Iris pigment epithelial cell (primary cell): ENCODE measurements around the gene ACTN3.

Source experiments
- DNase-seq: peaks from one replicate; pipeline ENCODE4 v3.0.0-alpha.2; 2011; ENCODE audit warnings: low read depth

Gene ACTN3

GRCh38 chr11:66545701-66546367, 869 bp upstream of the ACTN3 start, which contains the start of gene ZDHHC24:
Gene ZDHHC24, minus strand, starts transcription at chr11:66546048. Its CDS starts 45 bp downstream, at chr11:66546003.
- DNase-seq: peak; percentile 98

GRCh38 chr11:66546966-66547661, 411 bp downstream of the ACTN3 start:
- DNase-seq: no peak

DNA sequence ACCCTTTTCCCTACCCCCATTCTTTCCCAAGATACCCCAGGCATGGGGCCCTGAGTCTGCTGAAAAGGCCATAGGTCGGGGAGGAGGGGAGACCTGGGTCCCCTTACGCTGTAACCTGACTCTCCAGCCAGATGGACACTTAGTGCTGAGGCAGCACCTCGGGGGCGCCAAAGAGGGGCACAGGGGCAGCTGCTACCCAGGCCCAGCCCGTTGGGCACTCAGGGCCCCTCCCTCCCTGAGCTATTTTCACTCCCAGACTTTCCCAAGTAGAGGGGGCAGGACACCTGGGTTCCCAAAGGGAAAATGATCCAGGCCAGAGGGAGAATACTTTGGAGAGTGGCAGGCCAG, 933 bp downstream of the ACTN3 start:
- DNase-seq: no peak

GRCh38 chr11:66548041-66548440, 1.3 kb downstream of the ACTN3 start:
- no peak for DNase-seq

DNA sequence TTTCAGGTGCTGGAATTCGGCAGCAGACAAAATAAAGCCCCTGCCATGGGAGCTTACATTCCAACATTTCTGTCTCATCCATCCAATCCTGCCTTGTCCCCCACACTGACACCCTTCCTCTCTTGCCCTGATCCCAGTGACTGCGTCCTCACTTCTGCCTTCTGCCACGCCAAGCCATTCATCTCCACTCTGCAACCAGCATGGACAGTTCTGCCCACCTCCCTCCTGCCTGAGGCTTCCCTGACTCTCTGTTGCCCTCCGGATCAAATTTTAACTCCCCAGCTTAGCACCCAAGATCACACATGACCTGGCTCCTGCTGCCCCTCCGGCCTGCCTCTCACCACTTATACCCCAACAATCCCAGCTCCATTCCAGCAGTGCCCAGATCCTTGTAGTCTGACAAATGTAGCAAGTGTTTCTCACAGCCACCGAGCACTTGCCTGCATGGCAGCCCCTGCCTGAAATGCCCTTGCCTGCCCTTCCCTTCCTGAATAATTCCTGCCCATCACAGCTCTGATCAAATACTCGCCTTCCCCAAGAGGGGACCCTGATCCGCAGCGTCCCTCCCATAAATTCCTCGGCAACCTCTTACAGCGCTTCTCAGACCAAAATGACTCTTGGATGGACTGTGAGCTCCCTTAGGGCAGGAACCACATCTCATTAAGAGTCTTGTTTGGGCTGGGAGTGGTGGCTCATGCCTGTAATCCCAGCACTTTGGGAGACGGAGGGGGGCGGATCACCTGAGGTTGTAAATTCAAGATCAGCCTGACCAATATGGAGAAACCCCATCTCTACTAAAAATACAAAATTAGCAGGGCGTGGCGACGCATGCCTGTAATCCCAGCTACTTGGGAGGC, 2.3 kb downstream of the ACTN3 start:
- DNase-seq: no peak

- no peak for DNase-seq
Measured at GRCh38 chr11:66549696-66550095, 3.0 kb downstream of the ACTN3 start.

- no peak for DNase-seq
Measured at GRCh38 chr11:66550887-66551286, 4.2 kb downstream of the ACTN3 start.

DNA sequence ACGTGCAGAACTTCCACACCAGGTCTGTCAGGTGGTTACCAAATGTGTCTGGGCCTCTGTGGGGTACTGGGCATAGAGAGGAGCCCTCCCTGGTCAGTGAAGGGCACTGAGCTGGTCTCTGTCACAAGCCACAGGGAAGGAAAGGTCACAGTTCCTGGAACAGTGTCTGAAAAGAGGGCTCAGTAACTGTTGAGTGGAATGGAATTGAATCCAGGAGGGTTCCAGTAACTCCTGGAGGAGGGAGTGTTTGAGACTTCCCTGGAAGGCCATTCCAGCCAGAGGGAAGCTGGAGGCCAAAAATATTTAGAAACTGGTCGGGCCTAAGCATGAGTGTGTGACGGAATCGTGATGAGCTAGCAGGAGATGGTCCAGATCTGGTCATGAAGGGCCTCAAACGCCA, 7.9 kb downstream of the ACTN3 start:
- no peak for DNase-seq

DNA sequence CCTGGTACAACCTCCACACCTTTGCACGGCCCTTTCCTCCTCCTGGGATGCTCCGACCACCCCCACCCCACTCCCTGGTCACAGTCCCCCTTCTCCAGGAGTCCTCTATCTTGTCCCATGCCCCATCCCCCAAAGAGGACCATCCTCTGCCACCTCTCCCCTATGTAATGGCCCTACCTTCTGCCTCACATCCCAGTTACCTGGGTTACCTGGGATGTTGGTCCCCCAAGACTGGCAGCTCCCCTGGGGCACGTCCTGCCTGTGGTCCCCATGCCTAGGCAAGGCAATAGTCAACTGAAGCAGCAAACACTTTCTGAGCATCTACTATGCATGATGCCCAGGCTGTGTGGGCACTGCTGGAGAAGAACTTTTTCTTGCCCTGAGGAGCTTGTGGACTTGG, 8.7 kb downstream of the ACTN3 start:
- no peak for DNase-seq

DNA sequence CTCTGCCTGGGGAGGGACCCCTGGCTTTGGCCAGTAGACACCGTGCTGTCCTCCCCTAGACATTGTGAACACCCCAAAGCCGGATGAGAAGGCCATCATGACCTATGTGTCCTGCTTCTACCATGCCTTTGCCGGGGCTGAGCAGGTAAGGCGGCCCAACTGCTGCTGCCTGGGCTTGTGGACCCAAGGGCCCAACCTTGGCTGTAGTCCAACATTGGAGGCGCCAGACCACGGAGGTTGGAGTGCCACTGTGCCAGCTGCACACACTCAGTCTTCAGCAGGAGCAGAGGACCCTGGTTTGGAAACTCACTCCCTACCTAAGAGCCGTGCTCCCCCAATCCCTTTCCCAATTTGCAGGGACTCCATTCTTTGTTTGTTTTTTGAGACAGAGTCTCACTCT, 9.4 kb downstream of the ACTN3 start:
- no peak for DNase-seq

DNA sequence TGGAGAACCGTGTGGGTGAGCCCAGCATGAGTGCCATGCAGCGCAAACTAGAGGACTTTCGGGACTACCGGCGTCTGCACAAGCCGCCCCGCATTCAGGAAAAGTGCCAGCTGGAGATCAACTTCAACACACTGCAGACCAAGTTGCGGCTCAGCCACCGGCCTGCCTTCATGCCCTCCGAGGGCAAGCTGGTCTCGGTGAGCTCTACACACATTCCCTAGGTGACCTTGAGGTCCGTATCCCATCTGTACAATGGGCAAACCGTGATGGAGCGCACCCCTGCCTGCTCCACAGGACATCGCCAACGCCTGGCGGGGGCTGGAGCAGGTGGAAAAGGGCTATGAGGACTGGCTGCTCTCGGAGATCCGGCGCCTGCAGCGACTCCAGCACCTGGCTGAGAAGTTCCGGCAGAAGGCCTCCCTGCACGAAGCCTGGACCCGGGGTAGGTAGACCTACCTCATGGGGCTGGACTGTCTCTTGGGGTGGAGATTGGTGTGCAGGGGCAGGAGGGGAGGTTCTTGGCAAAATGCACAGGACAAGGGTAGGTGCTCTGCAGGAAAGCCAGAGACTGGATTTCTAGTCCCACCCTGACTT, 11.1 kb downstream of the ACTN3 start:
- no peak for DNase-seq

GRCh38 chr11:66559142-66559865, 12.6 kb downstream of the ACTN3 start:
- DNase-seq: no peak

- no peak for DNase-seq
Measured at GRCh38 chr11:66559866-66560676, 13.4 kb downstream of the ACTN3 start.

- no peak for DNase-seq
Measured at GRCh38 chr11:66561178-66561974, 14.7 kb downstream of the ACTN3 start.

DNA sequence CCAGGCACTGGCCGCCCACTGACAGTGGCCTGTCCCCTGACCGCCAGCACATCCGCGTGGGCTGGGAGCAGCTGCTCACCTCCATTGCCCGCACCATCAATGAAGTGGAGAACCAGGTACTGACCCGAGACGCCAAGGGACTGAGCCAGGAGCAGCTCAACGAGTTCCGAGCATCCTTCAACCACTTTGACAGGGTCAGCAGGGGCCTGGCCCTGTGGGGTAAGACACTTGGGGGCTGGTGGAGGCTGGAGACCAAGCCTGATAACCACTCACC, 15.2 kb downstream of the ACTN3 start:
- no peak for DNase-seq

DNA sequence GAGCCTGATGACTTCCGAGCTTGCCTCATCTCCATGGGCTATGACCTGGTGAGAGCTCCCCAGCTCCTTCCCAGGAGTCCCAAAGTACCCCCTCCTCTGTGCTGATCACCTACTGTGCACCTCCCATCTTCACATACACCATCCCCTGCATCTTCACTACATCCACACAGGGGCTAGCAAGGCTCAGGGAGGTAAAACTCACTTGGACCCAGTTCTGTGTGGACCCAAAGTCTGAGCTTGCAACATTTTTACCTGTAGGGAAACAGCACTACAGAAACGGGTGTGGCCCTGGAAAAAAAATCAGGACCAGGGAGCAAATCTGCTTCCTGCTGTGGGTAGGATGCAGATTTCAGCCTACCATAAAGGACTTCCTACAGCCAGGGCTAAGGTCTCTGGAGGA, 15.6 kb downstream of the ACTN3 start:
- no peak for DNase-seq

- no peak for DNase-seq
Measured at GRCh38 chr11:66562907-66563583, 16.3 kb downstream of the ACTN3 start.

DNA sequence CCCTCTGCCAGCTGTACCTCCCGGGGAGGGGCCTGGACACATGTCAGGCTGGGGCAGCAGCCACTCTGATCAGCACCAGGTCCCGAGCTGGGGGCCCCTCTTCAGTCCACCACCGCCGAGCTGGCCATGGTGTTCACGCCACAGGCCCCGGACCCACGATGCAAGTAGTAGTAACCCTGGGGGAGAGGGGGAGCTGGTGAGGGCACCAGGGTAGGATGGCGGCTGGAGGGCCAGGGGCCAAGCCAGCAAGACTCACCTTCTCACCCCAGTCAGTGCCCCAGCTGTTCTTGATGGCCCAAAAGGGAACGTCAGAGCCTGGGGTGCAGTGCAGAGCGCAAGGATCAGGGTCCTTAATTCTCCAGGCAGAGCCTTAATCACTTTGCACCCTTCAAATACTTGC, 17.1 kb downstream of the ACTN3 start:
- DNase-seq: no peak

GRCh38 chr11:66564538-66564937, 17.8 kb downstream of the ACTN3 start:
- no peak for DNase-seq

- DNase-seq: no peak
Measured at GRCh38 chr11:66564984-66565383, 18.3 kb downstream of the ACTN3 start.
